ENCODE results near the gene UQCC2.

UQCC2 gene

GRCh38 chr6:33664506-33665057 is 46.9 kb downstream of the UQCC2 start:
- TF ChIP-seq, protein P1, sequence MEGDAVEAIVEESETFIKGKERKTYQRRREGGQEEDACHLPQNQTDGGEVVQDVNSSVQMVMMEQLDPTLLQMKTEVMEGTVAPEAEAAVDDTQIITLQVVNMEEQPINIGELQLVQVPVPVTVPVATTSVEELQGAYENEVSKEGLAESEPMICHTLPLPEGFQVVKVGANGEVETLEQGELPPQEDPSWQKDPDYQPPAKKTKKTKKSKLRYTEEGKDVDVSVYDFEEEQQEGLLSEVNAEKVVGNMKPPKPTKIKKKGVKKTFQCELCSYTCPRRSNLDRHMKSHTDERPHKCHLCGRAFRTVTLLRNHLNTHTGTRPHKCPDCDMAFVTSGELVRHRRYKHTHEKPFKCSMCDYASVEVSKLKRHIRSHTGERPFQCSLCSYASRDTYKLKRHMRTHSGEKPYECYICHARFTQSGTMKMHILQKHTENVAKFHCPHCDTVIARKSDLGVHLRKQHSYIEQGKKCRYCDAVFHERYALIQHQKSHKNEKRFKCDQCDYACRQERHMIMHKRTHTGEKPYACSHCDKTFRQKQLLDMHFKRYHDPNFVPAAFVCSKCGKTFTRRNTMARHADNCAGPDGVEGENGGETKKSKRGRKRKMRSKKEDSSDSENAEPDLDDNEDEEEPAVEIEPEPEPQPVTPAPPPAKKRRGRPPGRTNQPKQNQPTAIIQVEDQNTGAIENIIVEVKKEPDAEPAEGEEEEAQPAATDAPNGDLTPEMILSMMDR (conservative IDR thresholded peaks at IDR 0.05; ENCODE audit: low read depth, low read length), result no peak
- DNase-seq (ENCODE audit: low read depth), result no peak
- no peak overlapping the region for H3K4me3 ChIP-seq (ENCODE audit: low read depth, low read length)

GRCh38 chr6:33663727-33664449 is 47.6 kb downstream of the UQCC2 start:
- TF ChIP-seq, protein P1 (conservative IDR thresholded peaks at IDR 0.05; ENCODE audit: low read depth, low read length), result no peak
- no peak for DNase-seq (ENCODE audit: low read depth)
- no peak overlapping the region for H3K4me3 ChIP-seq (ENCODE audit: low read depth, low read length)

- no peak overlapping the region for H3K4me3 ChIP-seq (ENCODE audit: low read depth, low read length)
- DNase-seq (ENCODE audit: low read depth), result no peak
- TF ChIP-seq, protein P1 (conservative IDR thresholded peaks at IDR 0.05; ENCODE audit: low read depth, low read length), result no peak
Measured at GRCh38 chr6:33663028-33663427, 48.5 kb downstream of the UQCC2 start.

- H3K4me3 ChIP-seq (ENCODE audit: low read depth, low read length), result no peak overlapping the region
- DNase-seq (ENCODE audit: low read depth), result no peak
- TF ChIP-seq, protein P1 (conservative IDR thresholded peaks at IDR 0.05; ENCODE audit: low read depth, low read length), result no peak
Measured at GRCh38 chr6:33662318-33662717, 49.2 kb downstream of the UQCC2 start.

DNA sequence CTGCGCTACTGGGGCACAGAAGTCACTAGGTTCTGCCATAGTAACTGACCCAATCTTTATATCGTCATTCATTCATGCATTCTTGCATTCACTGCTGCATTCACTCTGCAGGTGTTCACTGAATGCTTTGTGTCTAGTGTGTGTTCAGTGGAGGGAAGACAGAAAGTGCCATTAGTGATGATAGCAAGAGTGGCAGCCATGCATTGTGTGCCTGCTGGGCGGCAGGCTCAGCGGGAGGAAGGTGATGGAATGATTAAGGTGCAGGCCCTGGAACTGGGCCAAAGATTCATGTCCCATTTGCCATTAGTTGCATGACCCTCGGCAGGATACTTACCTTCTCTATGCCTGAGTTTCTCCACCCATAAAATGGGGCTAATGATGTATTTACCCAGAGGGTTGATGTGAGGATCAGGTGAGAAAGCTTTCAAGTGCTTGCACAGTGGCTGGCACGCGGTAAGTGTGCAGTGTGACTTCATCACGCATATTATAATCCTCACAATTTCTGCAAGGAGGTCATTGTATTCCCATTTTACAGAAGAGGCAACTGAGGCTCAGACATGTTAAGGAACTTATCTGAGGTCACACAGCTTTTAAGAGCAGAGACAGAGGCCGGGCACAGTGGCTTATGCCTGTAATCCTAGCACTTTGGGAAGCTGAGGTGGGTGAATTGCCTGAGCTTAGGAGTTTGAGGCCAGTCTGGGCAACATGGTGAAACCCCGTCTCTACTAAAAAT is 50.2 kb downstream of the UQCC2 start:
- TF ChIP-seq, protein P1 (conservative IDR thresholded peaks at IDR 0.05; ENCODE audit: low read depth, low read length), result no peak
- no peak overlapping the region for H3K4me3 ChIP-seq (ENCODE audit: low read depth, low read length)
- DNase-seq (ENCODE audit: low read depth), result no peak

DNA sequence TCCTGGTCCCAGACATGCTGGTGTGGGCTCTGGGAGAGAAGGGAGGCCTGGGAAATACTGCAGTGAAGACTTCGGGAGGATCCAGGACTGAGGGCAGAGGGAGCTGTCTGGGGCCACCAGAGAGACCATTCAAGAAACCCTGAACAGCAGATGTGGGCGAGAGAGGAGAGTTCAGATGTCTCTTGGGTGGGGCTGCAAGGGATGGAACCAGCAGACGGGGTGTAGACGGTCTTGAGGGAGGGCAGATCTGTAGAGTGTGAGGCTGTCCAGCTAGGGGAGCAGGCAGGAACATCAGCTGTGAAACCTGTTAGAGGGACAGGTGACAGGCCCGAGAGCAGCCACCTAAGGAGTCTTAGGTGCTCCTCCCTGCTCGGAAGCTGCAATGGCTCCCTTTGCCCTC is 51.5 kb downstream of the UQCC2 start:
- TF ChIP-seq, protein P1 (conservative IDR thresholded peaks at IDR 0.05; ENCODE audit: low read depth, low read length), result no peak
- H3K4me3 ChIP-seq (ENCODE audit: low read depth, low read length), result no peak overlapping the region
- DNase-seq (ENCODE audit: low read depth), result no peak
